PC-9 (cell line): ENCODE measurements around the gene MAPK12. TPM values are rescaled to one million over a fixed set of nuclear protein-coding genes. Genes with fewer than 3 reads are reported as not detected.

Source experiments
- BruUV-seq: library from RNA; stranded (reverse); fragments of 400-500 nt; replicated peaks from 2 replicates; lab custom pipeline; 2021; lab: Mats Ljungman, UMichigan
- CTCF ChIA-PET: fragments of 300-600 bp; sonication (Branson Sonifier 250); formaldehyde crosslinking; loops from one replicate; lab custom pipeline; 2022; ENCODE audit warnings: antibody characterized with exemption; lab: Charles Lee
- POLR2A ChIA-PET: fragments of 300-600 bp; sonication (Branson Sonifier 250); formaldehyde crosslinking; loops from one replicate; lab custom pipeline; 2022; ENCODE audit warnings: antibody characterized with exemption; ENCODE audit not compliant: unreplicated experiment; lab: Charles Lee
- DNase-seq, 2 experiments: peaks; one replicate each; pipeline versions ENCODE4 v3.0.0 to v3.0.0-alpha.2; 2015 to 2022; ENCODE audit warnings: mixed read lengths in 1 of 2
- H2AFZ ChIP-seq: fragments of 200-600 bp; sonication (generic); 2 replicates; pipeline ENCODE4 v1.8.1; 2017; ENCODE audit warnings: antibody characterized with exemption
- H3F3A ChIP-seq: fragments of 200-600 bp; sonication (generic); 2 replicates; pipeline ENCODE4 v1.8.1; 2017; ENCODE audit warnings: antibody characterized with exemption, mild to moderate bottlenecking, low read depth; ENCODE audit not compliant: insufficient read depth
- H3K27ac ChIP-seq: fragments of 200-600 bp; sonication (generic); 2 replicates; pipeline ENCODE4 v1.6.1; 2016; ENCODE audit warnings: mixed run types
- H3K27me3 ChIP-seq: fragments of 200-600 bp; sonication (generic); 2 replicates; pipeline ENCODE4 v1.6.1; 2016; ENCODE audit warnings: low read depth, mixed run types; ENCODE audit not compliant: insufficient read depth
- H3K36me3 ChIP-seq: fragments of 200-600 bp; sonication (generic); 2 replicates; pipeline ENCODE4 v1.6.1; 2016; ENCODE audit warnings: low read depth, mixed run types
- H3K4me1 ChIP-seq: fragments of 200-600 bp; sonication (generic); replicated peaks from 2 replicates; pipeline ENCODE4 v1.6.1; 2016; ENCODE audit warnings: mixed run types; ENCODE audit not compliant: insufficient read depth
- H3K4me2 ChIP-seq: fragments of 200-600 bp; sonication (generic); 2 replicates; pipeline ENCODE4 v1.6.1; 2017; ENCODE audit warnings: mixed run types
- H3K4me3 ChIP-seq: fragments of 200-600 bp; sonication (generic); 2 replicates; pipeline ENCODE4 v1.6.1; 2016; ENCODE audit warnings: mixed run types
- H3K79me2 ChIP-seq: fragments of 200-600 bp; sonication (generic); 2 replicates; pipeline ENCODE4 v1.6.1; 2017; ENCODE audit warnings: low read depth, mixed run types
- H3K9me2 ChIP-seq: fragments of 200-600 bp; sonication (generic); 2 replicates; pipeline ENCODE4 v1.8.1; 2017; ENCODE audit warnings: mild to moderate bottlenecking; ENCODE audit not compliant: insufficient read depth
- H3K9me3 ChIP-seq: fragments of 200-600 bp; sonication (generic); 2 replicates; pipeline ENCODE4 v1.8.1; 2016; ENCODE audit warnings: low read depth; ENCODE audit not compliant: insufficient read depth
- H4K20me1 ChIP-seq: fragments of 200-600 bp; sonication (generic); 2 replicates; pipeline ENCODE4 v1.8.1; 2017; ENCODE audit not compliant: insufficient read depth
- CTCF ChIP-seq: fragments of 200-600 bp; sonication (generic); conservative IDR thresholded peaks from 2 replicates; pipeline ENCODE4 v1.6.1; 2017; ENCODE audit warnings: mixed run types, antibody characterized with exemption, mild to moderate bottlenecking, moderate library complexity
- EZH2 ChIP-seq: fragments of 200-600 bp; sonication (generic); IDR thresholded peaks from 2 replicates; pipeline ENCODE4 v1.8.0; 2017; ENCODE audit warnings: antibody characterized with exemption, low read depth
- intact Hi-C: fragments of 100-400 bp; cut with micrococcal nuclease; formaldehyde crosslinking; loops from one replicate; pipeline ENCODE4 v1.10.0; 2022; ENCODE audit not compliant: unreplicated experiment
- total RNA-seq: library from RNA; stranded (reverse); gene quantifications from 2 replicates; pipeline ENCODE4 v1.2.3, GENCODE V29; 2021

Gene MAPK12
- total RNA-seq, 1 experiment from 2014 or later, result 48.5 TPM

DNA sequence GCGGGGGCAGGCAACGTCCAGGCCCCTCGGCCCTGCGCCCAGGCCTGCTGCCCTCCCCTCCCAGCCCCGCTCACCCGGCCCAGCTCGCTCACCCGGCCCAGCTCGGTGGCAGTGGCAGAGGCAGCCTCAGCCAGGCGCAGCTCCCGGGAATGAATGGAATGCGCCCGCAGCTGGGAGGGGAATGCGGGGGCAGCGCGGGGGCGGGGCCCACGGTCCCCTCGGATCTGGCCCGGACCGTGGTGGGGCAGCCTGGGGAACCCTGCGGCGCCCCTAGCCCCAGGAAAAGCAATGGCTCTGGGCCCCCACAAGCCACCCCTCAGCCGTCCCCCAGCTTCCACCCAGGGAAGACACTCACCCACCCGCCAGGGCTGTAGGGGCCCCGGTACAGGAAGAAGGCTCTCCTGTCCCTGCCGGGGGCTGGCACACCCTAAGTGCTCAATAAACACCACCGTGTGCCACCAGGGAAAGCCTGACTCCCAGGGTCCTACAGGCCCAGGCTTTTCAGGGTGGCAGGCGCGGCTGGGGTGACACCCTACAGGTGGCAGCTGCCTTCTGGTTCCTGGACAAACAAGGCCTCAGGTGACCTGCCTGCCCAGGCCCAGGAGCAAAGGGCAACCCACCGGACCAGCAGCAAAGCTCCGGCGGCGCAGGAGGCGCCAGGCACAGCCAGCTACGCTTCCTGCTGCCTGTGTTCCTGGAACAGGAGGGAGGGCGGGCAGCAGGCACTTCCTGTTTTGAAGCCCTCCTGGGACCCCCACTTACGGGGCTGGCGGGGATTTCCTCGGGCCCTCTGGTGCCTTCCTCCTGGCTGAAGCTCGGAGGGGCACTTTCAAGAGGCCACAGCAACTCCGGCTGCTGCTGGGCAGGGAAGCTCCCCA, 32.2 kb upstream of the MAPK12 start:
- TF ChIP-seq CTCF, result peak; percentile 30; the same call in 1 of the 2 replicates
- TF ChIP-seq EZH2, result no peak
- peaks cover 64% of the 10 kb centered on the region for H3F3A ChIP-seq
- peaks cover 83% of the 10 kb centered on the region for H4K20me1 ChIP-seq
- BruUV-seq, result no TSS peak
- DNase-seq, result peak; percentile 96 to 98
- intact Hi-C loops, result loop anchor here (1.0 kb wide), 3 partner anchors 11 to 33 kb away; no protein-coding TSS in a partner anchor
- ChIA-PET POLR2A (interaction anchor here (0.5 to 1.8 kb wide), 5 partner anchors 10 to 214 kb away, joined by 9 to 27 read pairs (median 13); partner anchors contain the start of genes NCAPH2 and PLXNB2), CTCF (interaction anchor here (0.5 to 1.7 kb wide), 5 partner anchors 10 to 48 kb away, joined by 3 to 8 read pairs (median 4); no protein-coding TSS in a partner anchor)
- no peaks in the 10 kb centered on the region for H3K27me3 ChIP-seq
- peaks cover 31% of the 10 kb centered on the region; the same call in 1 of the 2 replicates for H3K36me3 ChIP-seq
- H3K9me2 ChIP-seq, result no peaks in the 10 kb centered on the region
- peaks cover 58% of the 10 kb centered on the region for H3K4me1 ChIP-seq
- H2AFZ ChIP-seq, result no peak overlapping the region; the same call in 1 of the 2 replicates
- peak overlapping the region; percentile 54 for H3K4me3 ChIP-seq
- H3K4me2 ChIP-seq, result peak overlapping the region; percentile 87
- peak overlapping the region; percentile 87 for H3K27ac ChIP-seq
- H3K9me3 ChIP-seq, result no peaks in the 10 kb centered on the region
- H3K79me2 ChIP-seq, result peaks cover 93% of the 10 kb centered on the region

DNA sequence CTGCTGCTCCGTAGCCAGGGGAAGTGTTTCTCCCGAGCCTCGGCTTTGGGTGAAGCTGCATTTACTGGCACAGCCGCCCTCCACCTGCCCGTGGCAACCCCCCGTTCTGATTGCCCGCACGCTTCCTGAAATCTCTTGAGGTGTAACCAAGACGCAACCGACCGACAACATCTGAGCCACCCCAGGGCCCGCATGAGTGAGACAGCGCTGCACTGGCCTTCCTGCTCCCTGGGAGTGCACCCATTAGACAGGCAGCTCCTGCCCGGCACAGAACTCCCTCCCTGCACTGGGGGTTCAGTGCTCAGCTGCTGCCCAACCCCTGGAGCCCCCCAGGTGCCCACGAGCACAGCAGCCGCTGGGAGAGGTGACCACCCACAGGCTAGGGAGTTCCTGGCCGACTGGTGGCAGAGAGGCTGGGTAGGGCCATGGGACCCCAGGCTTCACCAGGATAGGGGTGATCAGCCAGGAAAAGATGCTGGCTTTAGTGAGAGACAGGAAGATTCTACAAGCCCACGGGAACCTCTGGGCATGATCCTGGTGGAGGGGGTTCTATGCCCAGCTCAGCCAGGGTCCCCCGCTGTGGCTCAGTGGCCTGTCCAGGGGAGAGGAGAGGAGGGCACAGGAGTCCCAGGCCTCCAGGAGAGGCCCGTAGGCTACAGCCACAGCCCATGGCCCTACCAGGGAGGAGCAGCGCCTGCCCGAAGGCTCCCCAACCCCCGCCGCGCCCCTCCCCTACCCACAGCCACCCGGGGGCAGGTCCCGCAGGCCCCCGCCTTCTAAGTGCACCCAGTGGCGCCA, 31.4 kb upstream of the MAPK12 start:
- Histone ChIP-seq H3K9me2 (no peaks in the 10 kb centered on the region), H3K4me2 (peak overlapping the region; percentile 87), H3K79me2 (peaks cover 93% of the 10 kb centered on the region), H3K9me3 (no peaks in the 10 kb centered on the region), H2AFZ (no peak overlapping the region), H3K27me3 (no peaks in the 10 kb centered on the region), H3K27ac (peak overlapping the region; percentile 87), H3K4me1 (peaks cover 54% of the 10 kb centered on the region), H3K36me3 (peaks cover 40% of the 10 kb centered on the region; the same call in 1 of the 2 replicates), H3K4me3 (peak overlapping the region; percentile 54), H3F3A (peaks cover 65% of the 10 kb centered on the region), H4K20me1 (peaks cover 83% of the 10 kb centered on the region)
- TF ChIP-seq CTCF (no peak), EZH2 (no peak)
- no TSS peak for BruUV-seq
- ChIA-PET CTCF (interaction anchor here (0.5 to 1.0 kb wide), 3 partner anchors 11 to 47 kb away, joined by 4 to 8 read pairs (median 4); no protein-coding TSS in a partner anchor), POLR2A (interaction anchor here (0.6 to 1.8 kb wide), 3 partner anchors 11 to 15 kb away, joined by 12 to 27 read pairs (median 13); partner anchors contain the start of gene PLXNB2)
- intact Hi-C loops, result loop anchor here (1.0 kb wide), 3 partner anchors 11 to 33 kb away; no protein-coding TSS in a partner anchor
- DNase-seq, result no peak
